Stimulated activated naive CD8-positive, alpha-beta T cell treated with anti-CD3 and anti-CD28 coated beads, Interleukin-15, amount 100 ng/mL, for 72 hours (primary cell): ENCODE measurements around the gene CYP4F12.
"Not testable (repeated sequence)": the region's sequence is repeated elsewhere in the genome, so short reads cannot be mapped to it uniquely, and the experiment has no call there.

Source experiments
- ATAC-seq: fragments of 150-1000 bp; cut with Tn5 transposase; 2 replicates; pipeline ENCODE4 v1.10.0; 2021; ENCODE audit warnings: mild to moderate bottlenecking, moderate library complexity
- DNase-seq, 2 donors: peaks; one replicate each; pipeline ENCODE4 v3.0.0; 2021 to 2022
- H3K27ac Mint-ChIP-seq, 2 donors: one replicate each; pipeline ENCODE4 v1.8.0; 2022; ENCODE audit warnings: mild to moderate bottlenecking in 2 of 2, mixed read lengths in 2 of 2, moderate library complexity in 2 of 2
- H3K27me3 Mint-ChIP-seq: one replicate; pipeline ENCODE4 v1.8.0; 2022; ENCODE audit warnings: mixed read lengths
- H3K4me1 Mint-ChIP-seq: one replicate; pipeline ENCODE4 v1.8.0; 2022; ENCODE audit warnings: mild to moderate bottlenecking, mixed read lengths
- H3K4me3 Mint-ChIP-seq, 2 donors: one replicate each; pipeline ENCODE4 v1.8.0; 2022; ENCODE audit warnings: mild to moderate bottlenecking in 2 of 2, mixed read lengths in 2 of 2, moderate library complexity in 1 of 2
- H3K9me3 Mint-ChIP-seq, 2 donors: one replicate each; pipeline ENCODE4 v1.8.0; 2022; ENCODE audit warnings: mixed read lengths in 2 of 2

CYP4F12 gene

DNA sequence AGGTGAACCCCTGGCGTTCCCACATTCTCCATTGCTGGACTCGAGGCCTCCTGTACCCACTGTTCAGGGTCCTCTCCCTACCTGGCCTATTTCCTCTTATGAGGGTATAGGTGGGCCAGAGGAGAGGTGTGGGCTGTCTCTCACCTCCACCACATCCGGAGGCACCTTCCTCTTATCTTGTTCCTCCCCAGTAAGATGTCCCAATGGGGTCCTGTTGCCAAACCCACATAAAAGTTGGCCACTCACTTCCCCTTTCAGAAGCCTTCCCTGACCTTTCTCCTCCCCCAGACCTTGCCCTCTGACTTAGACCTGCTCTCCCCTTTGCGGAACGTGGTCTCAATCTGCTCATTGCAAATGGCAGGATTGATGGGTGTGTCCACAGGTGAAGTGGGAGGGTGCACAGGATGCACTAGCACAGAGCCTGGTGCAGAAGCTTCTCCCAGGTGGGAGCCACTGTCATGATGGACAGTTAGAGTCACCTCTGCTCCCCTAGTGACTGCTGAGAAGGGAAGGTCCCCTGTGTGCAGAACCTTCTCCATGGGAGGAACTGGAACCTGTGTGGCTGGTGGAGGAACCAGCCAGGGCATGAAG is 30.9 kb upstream of the CYP4F12 start:
- Mint-ChIP-seq H3K4me1 (peaks cover 6% of the 10 kb centered on the region), H3K4me3 (no peak overlapping the region), H3K27me3 (no peaks in the 10 kb centered on the region), H3K27ac (peak overlapping the region in 1 of 2 donors; percentile 6), H3K9me3 (no peaks in the 10 kb centered on the region)
- DNase-seq (no peak), ATAC-seq (no peak)

DNA sequence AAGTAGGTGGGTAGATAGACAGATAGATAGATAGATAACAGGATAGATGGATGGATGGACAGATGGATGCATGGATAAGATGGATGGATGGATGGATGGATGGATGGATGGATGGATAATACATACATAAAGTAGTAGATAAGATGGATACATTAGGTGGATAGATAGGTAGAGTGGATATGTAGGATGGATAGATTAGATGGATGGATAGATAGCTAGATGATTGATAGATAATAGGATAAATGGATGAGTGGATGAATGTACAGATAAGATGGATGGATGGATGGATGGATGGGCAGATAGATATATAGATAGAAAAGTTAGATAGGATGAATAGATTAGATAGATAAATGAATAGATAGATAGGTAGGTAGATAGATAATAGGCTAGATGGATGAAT is 30.1 kb upstream of the CYP4F12 start:
- H3K4me3 Mint-ChIP-seq, result no peak overlapping the region
- no peaks in the 10 kb centered on the region for H3K9me3 Mint-ChIP-seq
- no peak overlapping the region for H3K27ac Mint-ChIP-seq
- DNase-seq (no peak), ATAC-seq (no peak)
- peaks cover 6% of the 10 kb centered on the region for H3K4me1 Mint-ChIP-seq
- H3K27me3 Mint-ChIP-seq, result no peaks in the 10 kb centered on the region

GRCh38 chr19:15643387-15643786 is 29.5 kb upstream of the CYP4F12 start:
- H3K9me3 Mint-ChIP-seq, result no peaks in the 10 kb centered on the region
- DNase-seq (no peak), ATAC-seq (no peak)
- H3K4me3 Mint-ChIP-seq, result no peak overlapping the region
- peaks cover 6% of the 10 kb centered on the region for H3K4me1 Mint-ChIP-seq
- no peaks in the 10 kb centered on the region for H3K27me3 Mint-ChIP-seq
- no peak overlapping the region for H3K27ac Mint-ChIP-seq

DNA sequence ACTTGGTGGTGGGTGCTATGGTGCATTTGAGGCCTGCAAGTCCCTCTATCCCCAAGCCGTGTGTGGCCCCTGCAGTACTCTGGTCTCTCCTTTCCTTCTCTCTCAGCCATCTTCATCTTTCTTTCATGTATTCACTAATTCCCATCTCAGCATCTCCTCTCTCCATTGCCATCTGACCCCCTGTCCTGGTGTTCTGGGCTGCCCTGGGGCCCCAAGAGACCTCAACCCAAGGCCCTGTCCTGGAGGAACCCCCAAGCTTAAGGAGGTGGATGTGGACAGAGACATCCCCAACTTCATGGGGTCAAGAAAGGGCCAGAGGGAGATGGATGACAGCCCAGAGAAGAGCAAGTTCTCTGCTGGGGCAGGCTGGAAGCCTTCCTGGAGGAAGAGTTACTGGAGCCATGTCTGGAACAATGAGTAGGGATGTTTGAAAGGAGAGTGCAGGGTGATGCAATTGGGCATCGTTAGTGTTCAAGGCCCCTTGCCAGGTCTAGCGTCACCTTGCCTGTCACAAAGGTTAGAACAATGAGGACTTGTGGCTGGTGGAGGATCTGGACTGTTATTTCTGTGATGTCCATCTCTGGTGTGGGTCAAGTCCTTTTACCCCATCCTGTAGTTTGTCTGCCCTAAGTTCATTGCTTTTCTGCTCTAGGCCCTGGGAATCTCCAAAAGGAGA is 28.7 kb upstream of the CYP4F12 start:
- Mint-ChIP-seq H3K27ac (no peak overlapping the region), H3K27me3 (no peaks in the 10 kb centered on the region), H3K9me3 (no peaks in the 10 kb centered on the region), H3K4me1 (peaks cover 6% of the 10 kb centered on the region), H3K4me3 (no peak overlapping the region)
- ATAC-seq, result no peak
- no peak for DNase-seq

DNA sequence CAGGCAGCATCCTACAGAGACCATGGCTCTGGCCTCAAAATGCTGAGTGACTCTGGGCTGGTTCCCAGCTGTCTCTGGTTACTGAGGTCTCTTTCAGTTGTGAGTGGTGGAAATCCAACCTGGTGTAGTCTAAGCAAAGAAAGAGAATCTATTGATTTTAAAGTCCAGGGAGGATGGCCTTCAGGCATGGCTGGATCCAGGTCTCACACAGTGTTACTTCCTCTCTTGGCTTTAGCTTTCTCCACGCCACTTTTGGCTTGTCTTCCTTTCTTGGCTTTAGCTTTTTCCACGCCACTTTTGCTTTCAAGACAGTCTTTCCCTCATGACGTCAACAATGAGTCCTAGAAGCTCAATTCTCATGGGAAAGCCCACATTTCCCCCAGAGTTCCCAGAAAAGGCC is 28.1 kb upstream of the CYP4F12 start:
- Mint-ChIP-seq H3K27me3 (no peaks in the 10 kb centered on the region), H3K4me1 (peaks cover 6% of the 10 kb centered on the region), H3K4me3 (no peak overlapping the region), H3K9me3 (no peaks in the 10 kb centered on the region), H3K27ac (no peak overlapping the region)
- no peak for DNase-seq
- ATAC-seq, result no peak

DNA sequence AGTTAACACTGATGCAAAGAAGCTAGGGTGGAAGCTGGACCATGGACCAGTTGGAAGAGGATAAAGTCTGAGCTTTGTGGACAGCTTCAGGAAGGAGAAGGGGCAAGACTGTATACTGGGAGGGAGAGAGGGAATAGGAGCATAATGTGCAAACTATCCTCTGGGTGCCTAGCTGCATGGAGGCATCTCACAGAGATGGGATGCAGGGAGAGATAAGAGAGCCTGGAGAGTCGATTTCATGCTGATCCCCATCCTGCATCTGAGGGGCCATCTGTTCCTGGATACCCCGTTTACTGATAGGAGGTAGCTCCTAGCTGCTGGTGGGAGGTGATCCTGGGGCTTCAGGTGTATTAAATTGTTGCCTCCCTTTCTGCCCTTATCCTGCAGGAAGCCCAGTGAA is 23.4 kb upstream of the CYP4F12 start:
- H3K9me3 Mint-ChIP-seq, result no peaks in the 10 kb centered on the region
- ATAC-seq (no peak), DNase-seq (no peak)
- H3K27me3 Mint-ChIP-seq, result peaks cover 16% of the 10 kb centered on the region
- H3K4me1 Mint-ChIP-seq, result no peaks in the 10 kb centered on the region
- H3K4me3 Mint-ChIP-seq, result no peak overlapping the region
- H3K27ac Mint-ChIP-seq, result no peak overlapping the region

DNA sequence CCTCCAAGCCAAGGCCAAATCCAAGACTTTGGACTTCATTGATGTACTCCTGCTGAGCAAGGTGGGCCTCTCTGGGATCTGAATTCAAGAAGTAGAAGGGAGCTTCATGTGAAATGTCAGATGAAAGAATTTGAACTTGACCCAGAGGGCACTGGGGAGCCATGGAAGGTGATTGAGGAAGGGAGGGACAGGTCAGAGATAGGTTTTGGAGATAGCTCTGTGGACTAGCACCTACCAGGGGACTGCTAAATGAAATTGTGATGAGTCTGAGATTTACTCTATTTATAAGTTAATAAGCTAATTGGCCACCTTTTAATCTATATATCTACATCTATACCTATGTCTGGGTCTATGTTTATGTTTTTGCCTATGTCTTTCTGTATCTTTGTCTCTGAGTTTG is 22.8 kb upstream of the CYP4F12 start:
- H3K4me1 Mint-ChIP-seq, H3K27ac Mint-ChIP-seq, H3K9me3 Mint-ChIP-seq, ATAC-seq, H3K4me3 Mint-ChIP-seq, DNase-seq: not testable (repeated sequence)
- peaks cover 22% of the 10 kb centered on the region for H3K27me3 Mint-ChIP-seq

DNA sequence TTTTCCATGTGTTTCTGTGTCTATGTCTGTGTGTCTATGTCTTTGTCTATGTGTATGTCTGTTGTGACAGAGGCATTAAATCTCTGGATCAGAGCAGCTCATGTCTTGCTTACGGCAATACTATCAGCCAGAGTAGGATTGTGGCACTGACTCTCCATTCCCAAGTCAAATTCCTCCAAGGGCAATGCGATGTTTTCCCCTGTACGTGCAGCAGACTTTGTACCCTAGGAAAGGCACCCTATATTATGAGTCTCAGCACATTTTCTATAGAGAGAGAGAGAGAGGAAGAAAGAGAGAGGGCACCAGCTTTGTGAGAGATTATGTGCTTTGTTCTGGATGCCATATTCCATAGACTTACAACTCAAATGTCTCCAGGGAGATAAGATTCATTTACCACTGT is 21.1 kb upstream of the CYP4F12 start:
- no peak for DNase-seq
- H3K27ac Mint-ChIP-seq, result no peak overlapping the region
- H3K27me3 Mint-ChIP-seq, result peaks cover 28% of the 10 kb centered on the region
- no peak overlapping the region for H3K4me3 Mint-ChIP-seq
- no peak for ATAC-seq
- H3K9me3 Mint-ChIP-seq, result no peaks in the 10 kb centered on the region
- no peaks in the 10 kb centered on the region for H3K4me1 Mint-ChIP-seq

DNA sequence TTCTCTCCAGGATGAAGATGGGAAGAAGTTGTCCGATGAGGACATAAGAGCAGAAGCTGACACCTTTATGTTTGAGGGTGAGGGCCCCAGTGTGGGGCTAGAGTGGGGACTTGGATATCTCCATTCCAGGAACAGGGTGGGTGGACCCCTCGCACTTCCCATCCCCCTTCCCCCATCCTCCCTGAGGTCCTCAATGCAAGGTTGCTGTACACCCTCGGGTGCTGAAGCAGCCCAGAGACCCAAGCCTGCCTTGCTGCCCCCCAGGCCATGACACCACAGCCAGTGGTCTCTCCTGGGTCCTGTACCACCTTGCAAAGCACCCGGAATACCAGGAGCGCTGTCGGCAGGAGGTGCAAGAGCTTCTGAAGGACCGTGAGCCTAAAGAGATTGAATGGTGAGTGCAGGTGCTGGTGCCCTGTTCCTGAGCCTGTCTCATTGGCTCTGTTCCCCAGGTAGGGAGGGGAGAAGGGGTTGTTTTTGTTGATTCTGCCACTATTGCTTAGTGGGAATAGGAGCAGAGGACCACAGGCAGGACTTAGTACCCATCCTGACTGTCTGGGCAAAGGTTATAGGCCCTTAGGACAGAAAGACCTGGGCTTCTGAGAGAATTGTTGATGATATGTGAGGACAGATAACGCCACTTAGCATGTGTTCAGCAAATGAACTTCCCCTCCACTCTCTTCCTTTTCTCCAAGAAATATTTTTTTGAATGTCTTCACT is 20.2 kb upstream of the CYP4F12 start:
- H3K27ac Mint-ChIP-seq, result no peak overlapping the region
- H3K4me1 Mint-ChIP-seq, result no peaks in the 10 kb centered on the region
- peaks cover 34% of the 10 kb centered on the region for H3K27me3 Mint-ChIP-seq
- H3K9me3 Mint-ChIP-seq, result no peaks in the 10 kb centered on the region
- DNase-seq (no peak), ATAC-seq (no peak)
- H3K4me3 Mint-ChIP-seq, result no peak overlapping the region

DNA sequence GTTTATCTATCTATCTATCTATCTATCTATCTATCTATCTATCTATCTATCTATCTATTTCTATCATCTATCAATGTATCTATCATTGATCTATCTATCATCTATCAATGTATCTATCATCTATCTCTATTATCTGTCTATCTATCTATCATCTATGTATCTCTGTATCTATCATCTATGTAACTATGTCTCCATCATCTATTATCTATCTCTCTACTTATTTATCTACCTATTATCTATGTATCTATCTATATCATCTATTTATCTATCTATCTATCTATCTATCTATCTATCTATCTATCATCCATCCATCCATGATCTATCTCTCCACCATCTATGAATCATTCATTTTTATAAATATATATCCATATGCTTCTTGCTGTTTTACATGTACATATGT is 16.4 kb upstream of the CYP4F12 start:
- Mint-ChIP-seq H3K4me3 (no peak overlapping the region), H3K9me3 (no peaks in the 10 kb centered on the region), H3K4me1 (no peaks in the 10 kb centered on the region), H3K27me3 (peaks cover 42% of the 10 kb centered on the region), H3K27ac (no peak overlapping the region)
- DNase-seq (no peak), ATAC-seq (no peak)

DNA sequence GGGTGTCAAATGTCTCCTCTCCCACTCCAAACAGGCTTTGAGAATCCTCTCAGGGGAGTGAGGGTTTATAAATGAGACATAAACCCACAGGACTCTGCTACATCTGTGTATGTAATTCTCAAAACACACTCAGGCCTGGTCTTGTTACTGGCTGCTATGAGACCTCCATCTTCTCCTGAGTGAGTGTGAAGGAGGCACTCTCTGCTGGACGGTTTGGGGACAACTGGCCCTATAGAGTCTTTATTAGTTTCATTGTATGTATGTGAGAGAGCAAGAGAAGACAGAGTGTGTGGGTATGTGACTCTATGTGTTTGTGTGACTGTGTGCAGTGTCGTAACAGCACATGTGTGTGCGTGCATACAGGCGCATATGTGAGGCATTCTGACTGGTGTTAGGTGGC is 9.6 kb upstream of the CYP4F12 start:
- no peak for ATAC-seq
- Mint-ChIP-seq H3K27ac (no peak overlapping the region), H3K4me3 (no peak overlapping the region), H3K27me3 (peaks cover 4% of the 10 kb centered on the region), H3K9me3 (no peaks in the 10 kb centered on the region), H3K4me1 (no peaks in the 10 kb centered on the region)
- no peak for DNase-seq

- no peak overlapping the region for H3K4me3 Mint-ChIP-seq
- no peaks in the 10 kb centered on the region for H3K27me3 Mint-ChIP-seq
- DNase-seq (no peak), ATAC-seq (no peak)
- H3K27ac Mint-ChIP-seq, result no peak overlapping the region
- no peaks in the 10 kb centered on the region for H3K9me3 Mint-ChIP-seq
- H3K4me1 Mint-ChIP-seq, result no peaks in the 10 kb centered on the region
Measured at GRCh38 chr19:15666186-15666585, 6.7 kb upstream of the CYP4F12 start.

DNA sequence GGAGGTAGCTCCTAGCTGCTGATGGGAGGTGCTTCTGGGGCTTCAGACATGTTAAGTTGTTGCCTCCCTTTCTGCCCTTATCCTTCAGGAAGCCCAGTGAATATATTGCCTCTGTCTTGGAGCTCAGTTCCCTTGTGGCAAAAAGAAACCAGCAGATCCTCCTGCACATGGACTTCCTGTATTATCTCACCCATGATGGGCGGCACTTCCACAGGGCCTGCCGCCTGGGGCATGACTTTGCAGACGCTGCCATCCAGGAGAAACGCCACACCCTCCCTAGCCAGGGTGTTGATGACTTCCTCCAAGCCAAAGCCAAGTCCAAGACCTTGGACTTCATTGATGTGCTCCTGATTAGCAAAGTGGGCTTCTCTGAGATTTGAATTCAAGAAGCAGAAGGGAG is 6.0 kb upstream of the CYP4F12 start:
- H3K4me3 Mint-ChIP-seq, result no peak overlapping the region
- ATAC-seq (no peak), DNase-seq (no peak)
- no peak overlapping the region for H3K27ac Mint-ChIP-seq
- no peaks in the 10 kb centered on the region for H3K27me3 Mint-ChIP-seq
- H3K4me1 Mint-ChIP-seq, result no peaks in the 10 kb centered on the region
- H3K9me3 Mint-ChIP-seq, result no peaks in the 10 kb centered on the region

DNA sequence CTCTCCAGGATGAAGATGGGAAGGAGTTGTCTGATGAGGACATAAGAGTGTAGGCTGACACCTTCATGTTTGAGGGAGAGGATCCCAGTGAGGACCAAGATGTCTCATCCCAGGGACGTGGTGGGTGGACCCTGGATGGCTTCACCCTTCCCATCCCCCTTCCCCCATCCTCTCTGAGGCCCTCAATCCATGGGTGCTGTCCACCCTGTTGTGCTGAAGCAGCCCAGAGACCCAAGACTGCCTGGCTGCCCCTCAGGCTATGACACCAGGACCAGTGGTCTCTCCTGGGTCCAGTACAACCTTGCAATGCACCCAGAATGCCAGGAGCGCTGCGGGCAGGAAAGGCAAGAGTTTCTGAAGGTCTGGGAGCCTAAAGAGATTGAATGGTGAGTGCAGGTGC is 3.4 kb upstream of the CYP4F12 start:
- no peak overlapping the region for H3K4me3 Mint-ChIP-seq
- H3K4me1 Mint-ChIP-seq, result peaks cover 16% of the 10 kb centered on the region
- no peak overlapping the region for H3K27ac Mint-ChIP-seq
- DNase-seq (no peak), ATAC-seq (no peak)
- H3K9me3 Mint-ChIP-seq, result peaks cover 0 to 3% of the 10 kb centered on the region in 2 donors
- no peaks in the 10 kb centered on the region for H3K27me3 Mint-ChIP-seq

DNA sequence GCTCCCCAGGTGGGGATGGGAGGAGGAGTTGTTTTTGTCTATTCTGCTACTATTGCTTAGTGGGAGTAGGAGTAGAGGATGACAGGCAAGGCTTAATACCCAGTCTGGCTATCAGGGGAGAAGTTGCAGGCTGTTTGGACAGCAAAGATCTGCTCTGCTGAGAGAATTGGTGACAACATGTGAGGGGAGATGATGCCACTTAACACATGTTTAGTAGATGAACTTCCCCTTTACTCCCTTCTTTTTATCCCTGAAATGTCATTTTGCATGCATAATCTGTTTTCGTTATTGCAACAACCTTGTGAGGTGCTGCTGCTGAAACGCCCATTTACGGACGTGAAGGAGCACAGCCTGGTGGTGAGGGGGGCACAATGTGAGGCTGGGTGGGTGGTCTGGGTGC is 3.0 kb upstream of the CYP4F12 start:
- Mint-ChIP-seq H3K9me3 (peaks cover 0 to 6% of the 10 kb centered on the region in 2 donors), H3K4me3 (no peak overlapping the region)
- no peak for DNase-seq

GRCh38 chr19:15671237-15671821 is 1.6 kb upstream of the CYP4F12 start:
- ATAC-seq, result no peak
- H3K27ac Mint-ChIP-seq, result no peak overlapping the region
- H3K4me3 Mint-ChIP-seq, result no peak overlapping the region
- H3K4me1 Mint-ChIP-seq, result peaks cover 16% of the 10 kb centered on the region
- DNase-seq, result no peak
- H3K27me3 Mint-ChIP-seq, result no peaks in the 10 kb centered on the region
- peaks cover 0 to 6% of the 10 kb centered on the region in 2 donors for H3K9me3 Mint-ChIP-seq

More for the DNA sequence above, 3.0 kb upstream of the CYP4F12 start:
- Mint-ChIP-seq H3K27ac (peak overlapping the region in 1 of 2 donors; percentile 52), H3K4me1 (peaks cover 16% of the 10 kb centered on the region), H3K27me3 (no peaks in the 10 kb centered on the region)
- no peak for ATAC-seq
